HepG2 (cell line): ENCODE measurements around the gene STUB1. TPM values are rescaled to one million over a fixed set of nuclear protein-coding genes. Genes with fewer than 3 reads are reported as not detected.
A peak's percentile ranks its signal among the peaks of the same experiment; 100 is the strongest.

Source experiments
- ATF2 ChIP-seq: sonication (generic); formaldehyde crosslinking; IDR thresholded peaks from 2 replicates; pipeline ENCODE4 v1.4.0; 2020; ENCODE audit warnings: missing genetic modification reagents
- CCDC6 ChIP-seq: sonication (generic); formaldehyde crosslinking; IDR thresholded peaks from 2 replicates; pipeline ENCODE4 v1.8.1; 2022; ENCODE audit warnings: mild to moderate bottlenecking, missing genetic modification reagents, moderate library complexity
- CSRNP1 ChIP-seq: sonication (generic); formaldehyde crosslinking; IDR thresholded peaks from 2 replicates; pipeline ENCODE4 v1.8.1; 2023; ENCODE audit warnings: mild to moderate bottlenecking, missing genetic modification reagents
- DDIT3 ChIP-seq: sonication (generic); formaldehyde crosslinking; IDR thresholded peaks from 2 replicates; pipeline ENCODE4 v1.4.0; 2020; ENCODE audit warnings: mild to moderate bottlenecking, missing genetic modification reagents
- ETV6 ChIP-seq: sonication (generic); formaldehyde crosslinking; conservative IDR thresholded peaks from 2 replicates; pipeline ENCODE4 v1.4.0; 2020; ENCODE audit warnings: missing genetic modification reagents
- MBD4 ChIP-seq: IDR thresholded peaks from 2 replicates; pipeline ENCODE4 v1.6.1; 2012; ENCODE audit warnings: low read length, inconsistent platforms, borderline replicate concordance
- NFE2 ChIP-seq: sonication (generic); formaldehyde crosslinking; IDR thresholded peaks from 2 replicates; pipeline ENCODE4 v1.4.0; 2020; ENCODE audit warnings: missing genetic modification reagents
- NR2F1 ChIP-seq, 2 experiments: fragments of 450-650 bp in 1 of 2; formaldehyde crosslinking in 1 of 2; IDR thresholded peaks; 2 replicates each; pipeline versions ENCODE4 v1.5.0 to v1.6.1; 2016 to 2020; ENCODE audit warnings: mild to moderate bottlenecking in 1 of 2, missing compliant biosample characterization in 1 of 2, missing genetic modification reagents in 1 of 2, moderate library complexity in 1 of 2
- PLRG1 ChIP-seq: fragments of 450-650 bp; conservative IDR thresholded peaks from 2 replicates; pipeline ENCODE4 v1.6.1; 2016
- POGZ ChIP-seq: sonication (generic); formaldehyde crosslinking; IDR thresholded peaks from 2 replicates; pipeline ENCODE4 v1.4.0; 2020; ENCODE audit warnings: mild to moderate bottlenecking, missing genetic modification reagents
- PRMT3 ChIP-seq: sonication (generic); formaldehyde crosslinking; IDR thresholded peaks from 2 replicates; pipeline ENCODE4 v1.8.1; 2022; ENCODE audit warnings: low read depth, mild to moderate bottlenecking, moderate library complexity, missing genetic modification reagents, borderline replicate concordance
- RBFOX2 ChIP-seq: fragments of 200-400 bp; formaldehyde crosslinking; IDR thresholded peaks from 2 replicates; pipeline ENCODE4 v1.6.1; 2017; ENCODE audit warnings: low read depth, mild to moderate bottlenecking, low read length
- SCMH1 ChIP-seq: sonication (generic); formaldehyde crosslinking; IDR thresholded peaks from 2 replicates; pipeline ENCODE4 v1.9.0; 2021; ENCODE audit warnings: missing genetic modification reagents, mild to moderate bottlenecking, borderline replicate concordance
- SMAD9 ChIP-seq: sonication (generic); formaldehyde crosslinking; IDR thresholded peaks from 2 replicates; pipeline ENCODE4 v1.5.1; 2020; ENCODE audit warnings: mild to moderate bottlenecking, missing genetic modification reagents
- SNRNP70 ChIP-seq: fragments of 200-400 bp; formaldehyde crosslinking; IDR thresholded peaks from 2 replicates; pipeline ENCODE4 v1.6.1; 2017; ENCODE audit warnings: mild to moderate bottlenecking, low read depth, low read length, moderate library complexity
- SRF ChIP-seq: IDR thresholded peaks from 2 replicates; pipeline ENCODE4 v1.6.1; 2011; ENCODE audit warnings: mild to moderate bottlenecking, low read depth, low read length, moderate library complexity
- XBP1 ChIP-seq: sonication (generic); formaldehyde crosslinking; IDR thresholded peaks from 2 replicates; pipeline ENCODE4 v1.5.0; 2020; ENCODE audit warnings: missing genetic modification reagents
- ZBTB10 ChIP-seq: sonication (generic); formaldehyde crosslinking; IDR thresholded peaks from 2 replicates; pipeline ENCODE4 v1.4.0; 2020; ENCODE audit warnings: missing genetic modification reagents, borderline replicate concordance
- ZNF343 ChIP-seq: sonication (generic); formaldehyde crosslinking; IDR thresholded peaks from 2 replicates; pipeline ENCODE4 v1.4.0; 2020; ENCODE audit warnings: mild to moderate bottlenecking, missing genetic modification reagents
- ZNF496 ChIP-seq: sonication (generic); formaldehyde crosslinking; IDR thresholded peaks from 2 replicates; pipeline ENCODE4 v1.8.1; 2023; ENCODE audit warnings: mild to moderate bottlenecking, moderate library complexity, missing genetic modification reagents; ENCODE audit not compliant: insufficient replicate concordance
- ZNF678 ChIP-seq: sonication (generic); formaldehyde crosslinking; IDR thresholded peaks from 2 replicates; pipeline ENCODE4 v1.4.0; 2020; ENCODE audit warnings: mild to moderate bottlenecking, missing genetic modification reagents
- ZNF737 ChIP-seq: sonication (generic); formaldehyde crosslinking; IDR thresholded peaks from 2 replicates; pipeline ENCODE4 v1.5.0; 2020; ENCODE audit warnings: missing genetic modification reagents, mild to moderate bottlenecking, borderline replicate concordance
- ZNF816 ChIP-seq: sonication (generic); formaldehyde crosslinking; IDR thresholded peaks from 2 replicates; pipeline ENCODE4 v1.8.0; 2022; ENCODE audit warnings: missing genetic modification reagents, mild to moderate bottlenecking, borderline replicate concordance
- ZSCAN29 ChIP-seq: sonication (generic); formaldehyde crosslinking; conservative IDR thresholded peaks from 2 replicates; pipeline ENCODE4 v1.4.0; 2020; ENCODE audit warnings: mild to moderate bottlenecking, missing genetic modification reagents
- polyA plus RNA-seq, 8 experiments: library from polyadenylated mRNA; depleted of rRNA in 3 of 8; stranded (reverse) in 7 of 8; unstranded in 1 of 8; fragments of >200 nt; fragmentation: Illumina TruSeq in 4 of 8; extraction: Trizol in 4 of 8; gene quantifications; 2 replicates each; pipeline versions ENCODE4 v1.2.1 to v1.2.3, GENCODE V29; 2011 to 2016; ENCODE audit warnings: low read depth in 4 of 8, missing spikeins in 1 of 8, mixed read lengths in 1 of 8; ENCODE audit not compliant: insufficient read depth in 1 of 8
- total RNA-seq, 5 experiments: library from RNA; depleted of rRNA; stranded (reverse); fragments of >200 nt; fragmentation: Illumina TruSeq; extraction: Trizol; gene quantifications; 2 replicates each; pipeline ENCODE4 v1.2.3, GENCODE V29; 2016; ENCODE audit warnings: low read depth in 1 of 5

Gene STUB1
- total and polyA plus RNA-seq, 2 of the 13 experiments (the other 11 are each of a cell fraction or from before 2014, with no cell fraction given): 52.9 to 78.2 TPM

- TF ChIP-seq SNRNP70 (no peak), SRF (no peak), POGZ (no peak), CSRNP1 (no peak), ZNF737 (no peak), NFE2 (CRISPR knock-in tag) (no peak), ZNF496 (CRISPR knock-in tag) (no peak), MBD4 (no peak), ETV6 (CRISPR knock-in tag) (peak; percentile 88; the same call in 1 of the 2 replicates), ZNF678 (CRISPR knock-in tag) (peak; percentile 66; the same call in 1 of the 2 replicates), RBFOX2 (no peak), XBP1 (CRISPR knock-in tag) (no peak), PLRG1 (no peak), PRMT3 (CRISPR knock-in tag) (peak; percentile 81; the same call in 1 of the 2 replicates), NR2F1 (CRISPR knock-in tag; IDR thresholded peaks at IDR 0.05) (no peak), ZSCAN29 (no peak), CCDC6 (CRISPR knock-in tag) (peak; percentile 69; the same call in 1 of the 2 replicates), SMAD9 (CRISPR knock-in tag) (no peak), SCMH1 (no peak), ZNF343 (CRISPR knock-in tag) (no peak), ATF2 (peak; percentile 42; the same call in 1 of the 2 replicates), DDIT3 (no peak), ZBTB10 (CRISPR knock-in tag) (0 out of 2 replicates have a peak, but pooled peaks have one; percentile 40), ZNF816 (CRISPR knock-in tag) (no peak)
These were observed 20.7 kb downstream of the STUB1 start (continued) for GRCh38 chr16:700684-701584.
